ENCODE results near the gene ZEB1. TPM values are rescaled to one million over a fixed set of nuclear protein-coding genes. Genes with fewer than 3 reads are reported as not detected.

Gene ZEB1
- total RNA-seq, 1 donor from 2014 or later, result 162 TPM

DNA sequence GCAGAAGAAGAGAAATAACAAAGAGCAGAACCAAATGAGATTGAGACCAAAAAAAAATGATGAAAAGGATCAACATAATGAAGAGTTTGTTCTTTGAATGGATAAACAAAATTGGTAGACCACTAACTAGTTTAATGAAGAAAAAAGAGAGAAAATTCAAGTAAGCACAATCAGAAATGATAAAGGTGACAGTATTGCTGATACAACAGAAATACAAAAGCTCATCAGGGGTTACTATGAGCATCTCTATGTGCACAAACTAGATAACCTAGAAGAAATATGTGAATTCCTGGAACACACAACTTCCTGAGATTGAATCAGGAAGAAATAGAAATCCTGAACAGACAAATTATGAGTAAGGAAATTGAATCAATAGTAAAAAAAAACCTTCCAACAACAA, 157.1 kb downstream of the ZEB1 start:
- no peak overlapping the region for H3K4me3 Mint-ChIP-seq (ENCODE audit: unreplicated experiment)
- no peaks in the 10 kb centered on the region for H3K4me1 Mint-ChIP-seq (ENCODE audit: low read depth, unreplicated experiment)
- TF ChIP-seq, protein P1, sequence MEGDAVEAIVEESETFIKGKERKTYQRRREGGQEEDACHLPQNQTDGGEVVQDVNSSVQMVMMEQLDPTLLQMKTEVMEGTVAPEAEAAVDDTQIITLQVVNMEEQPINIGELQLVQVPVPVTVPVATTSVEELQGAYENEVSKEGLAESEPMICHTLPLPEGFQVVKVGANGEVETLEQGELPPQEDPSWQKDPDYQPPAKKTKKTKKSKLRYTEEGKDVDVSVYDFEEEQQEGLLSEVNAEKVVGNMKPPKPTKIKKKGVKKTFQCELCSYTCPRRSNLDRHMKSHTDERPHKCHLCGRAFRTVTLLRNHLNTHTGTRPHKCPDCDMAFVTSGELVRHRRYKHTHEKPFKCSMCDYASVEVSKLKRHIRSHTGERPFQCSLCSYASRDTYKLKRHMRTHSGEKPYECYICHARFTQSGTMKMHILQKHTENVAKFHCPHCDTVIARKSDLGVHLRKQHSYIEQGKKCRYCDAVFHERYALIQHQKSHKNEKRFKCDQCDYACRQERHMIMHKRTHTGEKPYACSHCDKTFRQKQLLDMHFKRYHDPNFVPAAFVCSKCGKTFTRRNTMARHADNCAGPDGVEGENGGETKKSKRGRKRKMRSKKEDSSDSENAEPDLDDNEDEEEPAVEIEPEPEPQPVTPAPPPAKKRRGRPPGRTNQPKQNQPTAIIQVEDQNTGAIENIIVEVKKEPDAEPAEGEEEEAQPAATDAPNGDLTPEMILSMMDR (IDR thresholded peaks at IDR 0.05; ENCODE audit: partially characterized antibody, unreplicated experiment), result no peak
- H3K27me3 Mint-ChIP-seq (ENCODE audit: unreplicated experiment), result no peaks in the 10 kb centered on the region
- no peak overlapping the region for H3K27ac Mint-ChIP-seq (ENCODE audit: unreplicated experiment)
- DNase-seq, result no peak
- peaks cover 32% of the 10 kb centered on the region for H3K36me3 Mint-ChIP-seq (ENCODE audit: unreplicated experiment)
- peaks cover 2% of the 10 kb centered on the region for H3K9me3 Mint-ChIP-seq (ENCODE audit: unreplicated experiment)

DNA sequence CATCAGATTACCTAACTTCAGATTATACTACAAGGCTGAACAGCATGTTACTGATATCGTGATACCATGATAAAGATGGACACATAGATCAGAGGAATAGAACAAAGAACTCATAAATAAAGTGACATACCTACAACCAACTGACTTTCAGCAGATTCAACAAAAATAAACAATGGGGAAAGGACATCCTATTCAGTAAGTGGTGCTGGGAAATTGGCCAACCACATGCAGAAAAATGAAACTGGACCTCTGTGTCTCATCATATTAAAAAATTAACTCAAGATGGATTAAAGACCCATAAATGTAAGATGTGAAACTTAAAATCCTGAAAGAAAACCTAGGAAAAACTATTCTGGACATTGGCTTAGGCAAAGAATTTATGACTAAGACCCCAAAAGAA, 158.6 kb downstream of the ZEB1 start:
- no peak for DNase-seq
- Mint-ChIP-seq H3K27ac (ENCODE audit: unreplicated experiment) (no peak overlapping the region), H3K4me3 (ENCODE audit: unreplicated experiment) (no peak overlapping the region), H3K36me3 (ENCODE audit: unreplicated experiment) (peaks cover 32% of the 10 kb centered on the region), H3K27me3 (ENCODE audit: unreplicated experiment) (no peaks in the 10 kb centered on the region), H3K4me1 (ENCODE audit: low read depth, unreplicated experiment) (no peaks in the 10 kb centered on the region), H3K9me3 (ENCODE audit: unreplicated experiment) (peaks cover 2% of the 10 kb centered on the region)
- TF ChIP-seq, protein P1 (IDR thresholded peaks at IDR 0.05; ENCODE audit: partially characterized antibody, unreplicated experiment), result no peak

- no peak for DNase-seq
- no peaks in the 10 kb centered on the region for H3K27me3 Mint-ChIP-seq (ENCODE audit: unreplicated experiment)
- TF ChIP-seq, protein P1 (IDR thresholded peaks at IDR 0.05; ENCODE audit: partially characterized antibody, unreplicated experiment), result no peak
- H3K27ac Mint-ChIP-seq (ENCODE audit: unreplicated experiment), result no peak overlapping the region
- no peaks in the 10 kb centered on the region for H3K4me1 Mint-ChIP-seq (ENCODE audit: low read depth, unreplicated experiment)
- peaks cover 32% of the 10 kb centered on the region for H3K36me3 Mint-ChIP-seq (ENCODE audit: unreplicated experiment)
- H3K4me3 Mint-ChIP-seq (ENCODE audit: unreplicated experiment), result no peak overlapping the region
- peaks cover 2% of the 10 kb centered on the region for H3K9me3 Mint-ChIP-seq (ENCODE audit: unreplicated experiment)
Observed at GRCh38 chr10:31479752-31480151, 160.7 kb downstream of the ZEB1 start.

DNA sequence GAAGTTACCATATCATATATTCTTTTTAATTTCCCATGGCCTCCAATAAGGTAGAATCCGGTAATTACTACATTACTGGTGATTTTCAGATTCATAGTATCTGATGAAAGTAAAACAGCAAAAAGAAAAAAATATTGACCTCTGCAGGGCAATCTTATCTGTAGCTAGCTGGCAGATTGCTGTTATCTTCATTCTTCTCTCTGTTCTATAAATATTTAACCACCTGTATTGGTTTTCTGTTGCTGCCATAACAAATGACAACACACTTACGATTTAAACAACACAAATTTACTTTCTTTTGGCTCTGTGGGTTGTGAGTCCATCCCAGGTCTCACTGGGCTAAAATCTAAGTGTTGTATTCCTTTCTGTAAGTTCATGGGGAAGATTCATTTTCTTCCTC, 164.5 kb downstream of the ZEB1 start:
- H3K36me3 Mint-ChIP-seq (ENCODE audit: unreplicated experiment), result peaks cover 6% of the 10 kb centered on the region
- H3K27ac Mint-ChIP-seq (ENCODE audit: unreplicated experiment), result no peak overlapping the region
- H3K4me3 Mint-ChIP-seq (ENCODE audit: unreplicated experiment), result no peak overlapping the region
- no peak for DNase-seq
- no peaks in the 10 kb centered on the region for H3K4me1 Mint-ChIP-seq (ENCODE audit: low read depth, unreplicated experiment)
- no peaks in the 10 kb centered on the region for H3K9me3 Mint-ChIP-seq (ENCODE audit: unreplicated experiment)
- no peaks in the 10 kb centered on the region for H3K27me3 Mint-ChIP-seq (ENCODE audit: unreplicated experiment)
- TF ChIP-seq, protein P1 (IDR thresholded peaks at IDR 0.05; ENCODE audit: partially characterized antibody, unreplicated experiment), result no peak

DNA sequence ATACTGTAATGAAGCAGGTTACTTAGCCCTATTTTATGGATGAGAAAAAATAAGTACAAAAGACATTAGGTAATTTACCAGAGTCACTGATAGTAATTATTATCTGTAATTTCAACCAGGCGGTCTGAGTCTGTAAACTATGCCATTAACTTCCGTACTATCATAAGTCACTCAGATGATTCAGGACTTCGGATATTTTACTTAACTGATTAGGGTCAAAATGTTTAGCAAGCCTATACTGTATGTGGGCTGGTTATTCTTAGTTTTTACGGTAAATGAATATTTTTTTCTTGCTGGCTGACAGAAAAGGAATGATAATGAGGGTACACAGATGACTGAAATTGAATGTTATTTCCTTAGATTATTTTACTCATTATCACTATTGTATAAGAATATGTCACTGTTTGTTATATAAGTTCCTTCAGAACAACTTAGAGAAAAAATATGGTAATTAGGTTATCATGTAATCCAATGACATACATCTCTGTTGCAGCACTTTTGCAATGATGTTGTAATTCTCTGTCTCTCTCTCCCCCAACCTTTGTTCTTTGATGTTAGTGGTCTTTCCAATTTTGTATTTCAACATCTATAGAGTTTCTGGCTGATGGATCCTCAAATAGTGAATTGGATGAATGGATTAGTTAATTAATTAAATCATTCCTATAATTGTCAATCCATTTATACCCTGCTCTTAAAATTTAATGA, 165.6 kb downstream of the ZEB1 start:
- Mint-ChIP-seq H3K36me3 (ENCODE audit: unreplicated experiment) (peaks cover 4% of the 10 kb centered on the region), H3K4me1 (ENCODE audit: low read depth, unreplicated experiment) (no peaks in the 10 kb centered on the region), H3K27me3 (ENCODE audit: unreplicated experiment) (no peaks in the 10 kb centered on the region), H3K4me3 (ENCODE audit: unreplicated experiment) (no peak overlapping the region), H3K9me3 (ENCODE audit: unreplicated experiment) (no peaks in the 10 kb centered on the region), H3K27ac (ENCODE audit: unreplicated experiment) (no peak overlapping the region)
- TF ChIP-seq, protein P1 (IDR thresholded peaks at IDR 0.05; ENCODE audit: partially characterized antibody, unreplicated experiment), result no peak
- DNase-seq, result no peak
